Lower leg skin (tissue), 4 donors: ENCODE data around the gene SULT1C3. TPM values are rescaled to one million over a fixed set of nuclear protein-coding genes. Genes with fewer than 3 reads are reported as not detected.

ENCODE experiments used
- DNase-seq, 2 donors: peaks; one replicate each; pipeline ENCODE4 v3.0.0-alpha.2; 2019; ENCODE audit warnings: low spot score in 2 of 2
- H3K4me3 ChIP-seq: fragments of 200-600 bp; sonication (generic); 2 replicates; pipeline ENCODE4 v1.5.1; 2017; ENCODE audit warnings: mild to moderate bottlenecking, low read depth; ENCODE audit not compliant: poor library complexity, severe bottlenecking
- POLR2A ChIP-seq, 2 donors: fragments of 450-650 bp; IDR thresholded peaks; one replicate each; pipeline ENCODE4 v1.6.1; 2016 to 2017; ENCODE audit warnings: antibody characterized with exemption in 2 of 2, mild to moderate bottlenecking in 1 of 2, moderate library complexity in 1 of 2
- WGBS, 2 donors: methylation state at CpG; one replicate each; pipeline ENCODE4 v1.1.5; 2018; 5-methylcytosine and 5-hydroxymethylcytosine counted together
- intact Hi-C: fragments of 100-400 bp; cut with DNase I; formaldehyde crosslinking; loops from one replicate; pipeline ENCODE4 v1.15.0; 2023; ENCODE audit warnings: low total_unique reads
- total RNA-seq, 4 donors: library from RNA; depleted of rRNA; stranded (reverse); fragments of >200 nt; gene quantifications; one replicate each; pipeline ENCODE4 v1.1.0, GENCODE V29; 2016
- TF ChIP-seq, protein P1 (sequence below), 3 donors: fragments of 450-650 bp; IDR thresholded peaks; one replicate each; pipeline ENCODE4 v1.5.1; 2016; ENCODE audit warnings: antibody characterized with exemption in 3 of 3, mild to moderate bottlenecking in 3 of 3, moderate library complexity in 2 of 3

The SULT1C3 gene
- total RNA-seq, 4 donors from 2014 or later = not detected

DNA sequence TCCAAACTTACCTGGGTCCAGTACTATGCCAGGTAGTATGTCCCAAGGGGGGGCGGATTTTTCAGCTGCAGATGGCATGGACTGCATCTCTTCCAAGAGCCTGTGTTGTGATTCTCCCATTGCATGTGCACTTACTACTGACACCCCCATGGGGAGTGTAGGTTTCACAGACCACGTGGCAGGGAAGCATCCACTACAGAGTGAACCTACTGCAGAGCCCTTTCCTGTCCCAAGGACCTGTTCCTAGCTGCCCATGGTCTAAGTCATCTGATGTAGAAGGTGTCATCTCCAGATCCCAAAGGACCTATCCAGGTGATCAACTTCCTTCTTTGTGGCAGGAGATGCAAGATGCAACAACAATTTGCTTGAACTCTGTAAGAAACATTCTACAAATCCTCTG, 9.9 kb upstream of the SULT1C3 start:
- TF ChIP-seq POLR2A (IDR thresholded peaks at IDR 0.05) = no peak
- TF ChIP-seq, protein P1, sequence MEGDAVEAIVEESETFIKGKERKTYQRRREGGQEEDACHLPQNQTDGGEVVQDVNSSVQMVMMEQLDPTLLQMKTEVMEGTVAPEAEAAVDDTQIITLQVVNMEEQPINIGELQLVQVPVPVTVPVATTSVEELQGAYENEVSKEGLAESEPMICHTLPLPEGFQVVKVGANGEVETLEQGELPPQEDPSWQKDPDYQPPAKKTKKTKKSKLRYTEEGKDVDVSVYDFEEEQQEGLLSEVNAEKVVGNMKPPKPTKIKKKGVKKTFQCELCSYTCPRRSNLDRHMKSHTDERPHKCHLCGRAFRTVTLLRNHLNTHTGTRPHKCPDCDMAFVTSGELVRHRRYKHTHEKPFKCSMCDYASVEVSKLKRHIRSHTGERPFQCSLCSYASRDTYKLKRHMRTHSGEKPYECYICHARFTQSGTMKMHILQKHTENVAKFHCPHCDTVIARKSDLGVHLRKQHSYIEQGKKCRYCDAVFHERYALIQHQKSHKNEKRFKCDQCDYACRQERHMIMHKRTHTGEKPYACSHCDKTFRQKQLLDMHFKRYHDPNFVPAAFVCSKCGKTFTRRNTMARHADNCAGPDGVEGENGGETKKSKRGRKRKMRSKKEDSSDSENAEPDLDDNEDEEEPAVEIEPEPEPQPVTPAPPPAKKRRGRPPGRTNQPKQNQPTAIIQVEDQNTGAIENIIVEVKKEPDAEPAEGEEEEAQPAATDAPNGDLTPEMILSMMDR (IDR thresholded peaks at IDR 0.05) = no peak
- WGBS, 2 donors = 78% methylated on average over 2 of the region's 2 CpGs
- no peak overlapping the region for H3K4me3 ChIP-seq
- intact Hi-C loops = no loop called here
- DNase-seq = no peak

DNA sequence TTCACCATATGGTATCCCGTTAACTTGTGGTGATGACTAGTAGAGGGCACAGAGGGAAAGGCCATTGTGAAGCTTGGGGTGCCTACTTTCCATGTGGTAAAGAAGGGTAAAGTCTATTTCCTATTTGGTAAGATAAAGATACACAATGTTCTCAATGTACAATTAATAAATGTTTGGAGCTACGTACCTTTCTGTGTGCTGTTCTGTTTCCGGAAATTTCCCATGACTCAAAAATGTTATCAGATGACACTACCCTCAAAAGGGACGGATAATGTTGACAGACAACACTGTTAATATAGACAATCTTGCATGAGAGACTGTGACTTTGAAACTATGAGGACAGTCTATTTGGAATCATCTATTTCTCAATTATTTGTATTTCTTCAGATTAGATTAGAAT, 4.2 kb upstream of the SULT1C3 start:
- TF ChIP-seq, protein P1 (IDR thresholded peaks at IDR 0.05) = no peak
- TF ChIP-seq POLR2A (IDR thresholded peaks at IDR 0.05) = no peak
- DNase-seq = no peak
- WGBS, 2 donors = 74 to 80% methylated on average over 4 of the region's 4 CpGs
- no peak overlapping the region for H3K4me3 ChIP-seq
- intact Hi-C loops = no loop called here

DNA sequence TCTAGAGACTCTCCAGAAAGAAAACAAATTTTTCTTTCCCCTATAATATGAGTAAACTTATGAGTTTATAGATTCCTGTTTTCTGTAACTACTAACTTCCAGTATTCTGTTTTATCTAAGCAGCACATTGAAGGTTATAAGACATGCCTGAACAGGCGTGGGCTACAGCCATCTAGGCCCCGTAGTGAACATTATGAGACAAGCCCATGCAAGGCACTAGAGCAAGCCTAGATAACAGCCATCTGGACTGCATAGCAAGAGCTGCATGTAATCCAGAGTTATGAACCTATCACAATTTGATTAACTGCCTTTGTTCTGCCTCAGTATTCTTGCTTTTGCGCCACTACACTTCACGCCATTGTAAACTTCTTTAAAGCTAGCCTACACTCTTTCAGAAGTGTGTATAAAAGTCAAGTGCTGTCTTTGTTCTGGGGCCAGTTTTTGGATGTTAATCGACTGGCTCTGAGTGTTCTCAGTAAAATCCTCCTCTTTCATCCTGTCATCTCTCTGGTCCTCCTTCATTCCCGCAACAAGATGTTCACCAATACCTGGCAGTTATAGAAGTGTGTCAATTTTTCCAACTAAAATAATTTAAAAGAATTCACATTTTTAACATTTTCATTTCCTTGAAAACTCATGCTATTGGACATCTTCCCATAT, 3.0 kb upstream of the SULT1C3 start:
- no peak for DNase-seq
- WGBS, 2 donors = 52 to 67% methylated on average over 6 of the region's 6 CpGs
- intact Hi-C loops = no loop called here

DNA sequence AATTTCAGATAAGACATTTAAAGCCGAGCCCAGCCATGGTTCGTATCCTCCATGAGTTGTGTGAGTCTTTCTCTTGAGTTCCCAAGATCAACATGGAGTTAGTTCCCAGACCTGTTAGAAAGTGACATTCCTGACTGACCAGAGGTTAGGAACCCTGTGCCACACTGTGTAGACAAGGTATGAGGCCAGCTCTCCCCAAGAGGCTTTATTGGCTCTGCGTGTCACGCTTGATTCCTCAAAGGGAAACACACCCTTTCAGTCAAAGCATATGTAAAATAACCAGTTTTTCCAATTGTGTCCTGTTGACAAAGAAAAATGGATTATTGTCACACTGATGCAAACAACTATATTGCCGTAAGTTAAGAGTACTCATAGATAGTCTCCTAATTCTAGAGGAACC, 1.2 kb downstream of the SULT1C3 start:
- DNase-seq = no peak
- WGBS, 2 donors = 88 to 91% methylated on average over 5 of the region's 5 CpGs

More for the DNA sequence above, 3.0 kb upstream of the SULT1C3 start:
- TF ChIP-seq, protein P1 (IDR thresholded peaks at IDR 0.05) = no peak
- TF ChIP-seq POLR2A (IDR thresholded peaks at IDR 0.05) = no peak
- H3K4me3 ChIP-seq = no peak overlapping the region

DNA sequence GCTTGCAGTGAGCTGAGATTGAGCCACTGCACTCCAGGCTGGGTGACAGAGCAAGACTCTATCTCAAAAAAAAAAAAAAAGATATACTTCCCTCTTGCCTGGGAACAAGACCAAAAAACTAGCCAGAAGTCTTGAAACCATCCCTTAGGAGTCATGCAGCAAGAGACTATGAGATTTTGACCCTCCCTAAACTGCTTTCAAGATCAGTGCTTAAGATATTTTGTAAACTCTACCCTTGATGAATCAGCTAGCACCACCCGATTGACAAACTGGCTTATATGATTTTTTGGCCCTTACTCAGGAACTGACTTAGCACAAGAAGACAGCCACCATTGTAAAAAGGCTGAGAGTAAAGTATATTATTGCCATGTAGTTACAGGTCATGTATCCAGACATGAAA, 3.8 kb downstream of the SULT1C3 start:
- TF ChIP-seq, protein P1 (IDR thresholded peaks at IDR 0.05) = no peak
- TF ChIP-seq POLR2A (IDR thresholded peaks at IDR 0.05) = no peak
- WGBS, 2 donors = 48 to 49% methylated on average over 1 of the region's 1 CpG
- no peak for DNase-seq
- H3K4me3 ChIP-seq = no peak overlapping the region
- intact Hi-C loops = no loop called here

More for the DNA sequence above, 1.2 kb downstream of the SULT1C3 start:
- H3K4me3 ChIP-seq = no peak overlapping the region
- intact Hi-C loops = no loop called here
- no peak for TF ChIP-seq POLR2A (IDR thresholded peaks at IDR 0.05)
- TF ChIP-seq, protein P1 (IDR thresholded peaks at IDR 0.05) = no peak
